H9 (cell line): Measurements from ENCODE around the gene EFCC1. TPM values are rescaled to one million over a fixed set of nuclear protein-coding genes. Genes with fewer than 3 reads are reported as not detected.

Experiments
- DNase-seq: peaks from one replicate; pipeline ENCODE4 v3.0.0-alpha.2; 2017
- H2AFZ ChIP-seq: one replicate; pipeline ENCODE4 v1.6.1; 2013; ENCODE audit warnings: mild to moderate bottlenecking, low read length, control low read depth, moderate library complexity
- H2AK5ac ChIP-seq: 2 replicates; pipeline ENCODE4 v1.6.1; 2013; ENCODE audit warnings: low read length, control low read depth, mixed read lengths; ENCODE audit not compliant: insufficient read length
- H2BK120ac ChIP-seq: one replicate; pipeline ENCODE4 v1.6.1; 2013; ENCODE audit warnings: low read depth, mild to moderate bottlenecking, low read length, control low read depth, inconsistent platforms; ENCODE audit not compliant: poor library complexity, severe bottlenecking
- H2BK12ac ChIP-seq: 2 replicates; pipeline ENCODE4 v1.6.1; 2013; ENCODE audit warnings: low read length, control low read depth, mixed read lengths, low read depth; ENCODE audit not compliant: insufficient read length
- H2BK15ac ChIP-seq: 2 replicates; pipeline ENCODE4 v1.6.1; 2013; ENCODE audit warnings: low read depth, low read length, control low read depth
- H2BK20ac ChIP-seq: one replicate; pipeline ENCODE4 v1.6.1; 2013; ENCODE audit warnings: low read depth, mild to moderate bottlenecking, low read length, control low read depth, inconsistent platforms; ENCODE audit not compliant: poor library complexity, severe bottlenecking
- H2BK5ac ChIP-seq: 2 replicates; pipeline ENCODE4 v1.6.1; 2013; ENCODE audit warnings: low read length, control low read depth, mixed read lengths; ENCODE audit not compliant: insufficient read length
- H3K14ac ChIP-seq: 2 replicates; pipeline ENCODE4 v1.6.1; 2013; ENCODE audit warnings: low read length, control low read depth; ENCODE audit not compliant: insufficient read depth
- H3K18ac ChIP-seq: 2 replicates; pipeline ENCODE4 v1.6.1; 2013; ENCODE audit warnings: low read depth, mild to moderate bottlenecking, mixed read lengths, low read length, control low read depth; ENCODE audit not compliant: insufficient read length
- H3K23ac ChIP-seq: 2 replicates; pipeline ENCODE4 v1.6.1; 2013; ENCODE audit warnings: low read length, control low read depth, mixed read lengths, low read depth; ENCODE audit not compliant: insufficient read length
- H3K23me2 ChIP-seq: 2 replicates; pipeline ENCODE4 v1.6.1; 2013; ENCODE audit warnings: low read depth, mild to moderate bottlenecking, mixed read lengths, low read length, control low read depth; ENCODE audit not compliant: insufficient read length, poor library complexity, severe bottlenecking
- H3K27ac ChIP-seq: 2 replicates; pipeline ENCODE4 v1.5.1; 2013; ENCODE audit warnings: low read length, control low read depth, mixed read lengths, low read depth; ENCODE audit not compliant: insufficient read length
- H3K27me3 ChIP-seq: 2 replicates; pipeline ENCODE4 v1.6.1; 2013; ENCODE audit warnings: low read length, control low read depth, inconsistent platforms; ENCODE audit not compliant: insufficient read depth
- H3K4ac ChIP-seq: 2 replicates; pipeline ENCODE4 v1.6.1; 2013; ENCODE audit warnings: low read depth, mild to moderate bottlenecking, control low read depth, inconsistent platforms, low read length, moderate library complexity
- H3K4me1 ChIP-seq: 2 replicates; pipeline ENCODE4 v1.6.1; 2013; ENCODE audit warnings: low read length, control low read depth, inconsistent platforms; ENCODE audit not compliant: insufficient read depth
- H3K4me2 ChIP-seq: 2 replicates; pipeline ENCODE4 v1.6.1; 2013; ENCODE audit warnings: low read length, control low read depth, mixed read lengths; ENCODE audit not compliant: insufficient read length, insufficient read depth
- H3K56ac ChIP-seq: 2 replicates; pipeline ENCODE4 v1.6.1; 2013; ENCODE audit warnings: low read depth, mild to moderate bottlenecking, mixed read lengths, low read length, control low read depth; ENCODE audit not compliant: insufficient read length
- H3K79me1 ChIP-seq: 2 replicates; pipeline ENCODE4 v1.6.1; 2013; ENCODE audit warnings: low read depth, mild to moderate bottlenecking, moderate library complexity, low read length, control low read depth, inconsistent platforms; ENCODE audit not compliant: insufficient read depth, poor library complexity, severe bottlenecking
- H3K79me2 ChIP-seq: 2 replicates; pipeline ENCODE4 v1.6.1; 2013; ENCODE audit warnings: low read length, control low read depth, inconsistent platforms; ENCODE audit not compliant: insufficient read depth
- H3K9ac ChIP-seq: 2 replicates; pipeline ENCODE4 v1.6.1; 2013; ENCODE audit warnings: low read length, control low read depth, mixed read lengths; ENCODE audit not compliant: insufficient read length; ENCODE audit errors: extremely low read depth
- H3K9me3 ChIP-seq: one replicate; pipeline ENCODE4 v1.6.1; 2013; ENCODE audit warnings: low read depth, low read length, inconsistent platforms; ENCODE audit not compliant: control insufficient read depth
- H3T11ph ChIP-seq: one replicate; pipeline ENCODE4 v1.6.1; 2013; ENCODE audit warnings: mild to moderate bottlenecking, low read length, control low read depth, inconsistent platforms
- H4K20me1 ChIP-seq: one replicate; pipeline ENCODE4 v1.6.1; 2013; ENCODE audit not compliant: control insufficient read depth, insufficient read length, insufficient read depth
- H4K5ac ChIP-seq: 2 replicates; pipeline ENCODE4 v1.6.1; 2013; ENCODE audit warnings: low read depth, mild to moderate bottlenecking, mixed read lengths, low read length, control low read depth; ENCODE audit not compliant: insufficient read length
- H4K8ac ChIP-seq: replicated peaks from 2 replicates; pipeline ENCODE4 v1.6.1; 2013; ENCODE audit warnings: low read length, control low read depth, mixed read lengths, low read depth; ENCODE audit not compliant: insufficient read length
- H4K91ac ChIP-seq: 2 replicates; pipeline ENCODE4 v1.6.1; 2013; ENCODE audit warnings: low read depth, mild to moderate bottlenecking, moderate library complexity, mixed read lengths, low read length, control low read depth; ENCODE audit not compliant: insufficient read length
- H3K27ac Mint-ChIP-seq, 3 experiments: 2 replicates in 2 of 3; 3 replicates in 1 of 3; pipeline ENCODE4 v1.8.0; 2020 to 2021; ENCODE audit warnings: mixed read lengths in 3 of 3, mild to moderate bottlenecking in 1 of 3, moderate library complexity in 1 of 3
- H3K27me3 Mint-ChIP-seq: 2 replicates; pipeline ENCODE4 v1.8.0; 2021; ENCODE audit warnings: low read depth, mild to moderate bottlenecking, moderate library complexity, mixed read lengths
- H3K36me3 Mint-ChIP-seq, 3 experiments: 2 replicates in 2 of 3; 3 replicates in 1 of 3; pipeline ENCODE4 v1.8.0; 2020 to 2021; ENCODE audit warnings: low read depth in 3 of 3, mixed read lengths in 3 of 3; ENCODE audit not compliant: insufficient read depth in 1 of 3
- H3K4me1 Mint-ChIP-seq, 2 experiments: 2 replicates each; pipeline ENCODE4 v1.8.0; 2020; ENCODE audit warnings: mixed read lengths in 2 of 2
- H3K4me3 Mint-ChIP-seq, 2 experiments: 2 replicates in 1 of 2; 3 replicates in 1 of 2; pipeline ENCODE4 v1.8.0; 2020 to 2021; ENCODE audit warnings: mild to moderate bottlenecking in 2 of 2, mixed read lengths in 2 of 2, moderate library complexity in 1 of 2
- H3K9me3 Mint-ChIP-seq, 2 experiments: 2 replicates in 1 of 2; 3 replicates in 1 of 2; pipeline ENCODE4 v1.8.0; 2020; ENCODE audit warnings: mild to moderate bottlenecking in 2 of 2, mixed read lengths in 2 of 2, moderate library complexity in 1 of 2
- WGBS: extraction: QIAGEN DNeasy Blood & Tissue Kit; methylation state at CpG from one replicate; pipeline ENCODE4 v1.1.7; 2013; ENCODE audit warnings: missing lambda C conversion rate, low lambda C conversion rate, mixed read lengths; ENCODE audit not compliant: insufficient read length; ENCODE audit errors: extremely low coverage; 5-methylcytosine and 5-hydroxymethylcytosine counted together
- total RNA-seq: library from RNA; stranded (reverse); gene quantifications from 2 replicates; pipeline ENCODE4 v1.2.1, GENCODE V29; 2021
- TF ChIP-seq, protein P1 (sequence below): fragments of 200-600 bp; sonication (generic); conservative IDR thresholded peaks from 3 replicates; pipeline ENCODE4 v1.8.0; 2021; ENCODE audit warnings: antibody characterized with exemption, mild to moderate bottlenecking

EFCC1 gene
- total RNA-seq, 1 experiment from 2014 or later, result 0.09 TPM

- Mint-ChIP-seq H3K27ac (no peak overlapping the region), H3K27me3 (peaks cover 48% of the 10 kb centered on the region), H3K4me1 (no peaks in the 10 kb centered on the region), H3K36me3 (no peaks in the 10 kb centered on the region), H3K4me3 (no peak overlapping the region), H3K9me3 (no peaks in the 10 kb centered on the region)
- H3K18ac ChIP-seq, result no peak overlapping the region
- H2BK15ac ChIP-seq, result no peak overlapping the region
- no CpG with 5 or more reads among the region's 2 CpGs for WGBS
- H3K56ac ChIP-seq, result no peak overlapping the region
- H3K14ac ChIP-seq, result no peak overlapping the region
- no peak for DNase-seq
- H2BK12ac ChIP-seq, result no peak overlapping the region
- H3K4ac ChIP-seq, result no peak overlapping the region
- no peak overlapping the region for H3K9ac ChIP-seq
- H2BK120ac ChIP-seq, result no peak overlapping the region
- H2BK20ac ChIP-seq, result no peak overlapping the region
- H3K23ac ChIP-seq, result no peak overlapping the region
- no peaks in the 10 kb centered on the region for H4K20me1 ChIP-seq
- H4K91ac ChIP-seq, result no peak overlapping the region
- no peak overlapping the region for H2AK5ac ChIP-seq
- H3K9me3 ChIP-seq, result no peaks in the 10 kb centered on the region
- H3K79me2 ChIP-seq, result no peaks in the 10 kb centered on the region
- H4K5ac ChIP-seq, result no peak overlapping the region
- no peak overlapping the region for H4K8ac ChIP-seq
- H3K23me2 ChIP-seq, result no peaks in the 10 kb centered on the region
- TF ChIP-seq, protein P1, sequence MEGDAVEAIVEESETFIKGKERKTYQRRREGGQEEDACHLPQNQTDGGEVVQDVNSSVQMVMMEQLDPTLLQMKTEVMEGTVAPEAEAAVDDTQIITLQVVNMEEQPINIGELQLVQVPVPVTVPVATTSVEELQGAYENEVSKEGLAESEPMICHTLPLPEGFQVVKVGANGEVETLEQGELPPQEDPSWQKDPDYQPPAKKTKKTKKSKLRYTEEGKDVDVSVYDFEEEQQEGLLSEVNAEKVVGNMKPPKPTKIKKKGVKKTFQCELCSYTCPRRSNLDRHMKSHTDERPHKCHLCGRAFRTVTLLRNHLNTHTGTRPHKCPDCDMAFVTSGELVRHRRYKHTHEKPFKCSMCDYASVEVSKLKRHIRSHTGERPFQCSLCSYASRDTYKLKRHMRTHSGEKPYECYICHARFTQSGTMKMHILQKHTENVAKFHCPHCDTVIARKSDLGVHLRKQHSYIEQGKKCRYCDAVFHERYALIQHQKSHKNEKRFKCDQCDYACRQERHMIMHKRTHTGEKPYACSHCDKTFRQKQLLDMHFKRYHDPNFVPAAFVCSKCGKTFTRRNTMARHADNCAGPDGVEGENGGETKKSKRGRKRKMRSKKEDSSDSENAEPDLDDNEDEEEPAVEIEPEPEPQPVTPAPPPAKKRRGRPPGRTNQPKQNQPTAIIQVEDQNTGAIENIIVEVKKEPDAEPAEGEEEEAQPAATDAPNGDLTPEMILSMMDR, result no peak
- no peaks in the 10 kb centered on the region for H3K79me1 ChIP-seq
- no peaks in the 10 kb centered on the region for H3K4me1 ChIP-seq
- no peak overlapping the region for H2BK5ac ChIP-seq
- peaks cover 6% of the 10 kb centered on the region; the same call in 1 of the 2 replicates for H3K27me3 ChIP-seq
- H3K27ac ChIP-seq, result no peak overlapping the region
- no peak overlapping the region for H2AFZ ChIP-seq
- H3K4me2 ChIP-seq, result no peak overlapping the region
- H3T11ph ChIP-seq, result no peak overlapping the region
Observed at GRCh38 chr3:129009266-129009665, 8.2 kb downstream of the EFCC1 start.
